ELR (cell line): ENCODE results near the gene BRD4.

Source experiments
- DNase-seq: peaks from one replicate; pipeline ENCODE4 v3.0.0-alpha.2; 2015; ENCODE audit warnings: low read depth

Gene BRD4

GRCh38 chr19:15194938-15195337 is 137.4 kb downstream of the BRD4 start:
- DNase-seq, result peak; percentile 50

- no peak for DNase-seq
These were observed 140.4 kb downstream of the BRD4 start for GRCh38 chr19:15191982-15192381.

- no peak for DNase-seq
These were observed 140.8 kb downstream of the BRD4 start for GRCh38 chr19:15191514-15191913.

- no peak for DNase-seq
These were observed 143.5 kb downstream of the BRD4 start for GRCh38 chr19:15188851-15189250.

- peak; percentile 30 for DNase-seq
These were observed 145.0 kb downstream of the BRD4 start for GRCh38 chr19:15187026-15188007.
